GM10266 (cell line): Measurements from ENCODE around the gene DCP2.

ENCODE experiments used
- DNase-seq: peaks from one replicate; pipeline ENCODE4 v3.0.0; 2012; ENCODE audit errors: extremely low spot score
- CTCF ChIP-seq: IDR thresholded peaks from 2 replicates; pipeline ENCODE4 v1.5.1; 2012; ENCODE audit warnings: mild to moderate bottlenecking, low read depth; ENCODE audit not compliant: control insufficient read depth, insufficient read depth; ENCODE audit errors: missing control alignments

The DCP2 gene

GRCh38 chr5:113056988-113057387 lies 80.4 kb downstream of the DCP2 start:
- no peak for DNase-seq
- no peak for TF ChIP-seq CTCF

- no peak for DNase-seq
- TF ChIP-seq CTCF, result no peak
These were observed 81.0 kb downstream of the DCP2 start for GRCh38 chr5:113057557-113057984.

DNA sequence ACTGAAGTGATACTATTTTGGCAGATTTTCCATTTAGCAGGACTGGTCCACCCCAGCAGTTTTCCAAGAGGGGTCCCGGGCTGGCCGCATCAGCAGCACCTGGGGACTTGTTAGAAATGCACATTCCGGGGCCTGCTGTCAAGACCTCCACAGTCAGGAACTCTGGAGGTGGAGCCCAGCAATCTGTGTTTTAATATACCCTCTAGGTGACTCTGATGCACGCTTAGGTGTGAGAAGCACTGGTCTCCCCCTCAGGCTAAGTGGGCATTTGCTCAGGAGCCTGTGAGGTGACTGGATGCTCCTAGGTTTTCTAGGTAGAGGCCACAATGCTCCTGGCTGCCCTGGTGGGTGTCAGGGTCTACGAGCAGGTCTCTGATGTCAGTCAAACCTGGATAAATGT lies 81.7 kb downstream of the DCP2 start:
- no peak for TF ChIP-seq CTCF
- DNase-seq, result no peak

DNA sequence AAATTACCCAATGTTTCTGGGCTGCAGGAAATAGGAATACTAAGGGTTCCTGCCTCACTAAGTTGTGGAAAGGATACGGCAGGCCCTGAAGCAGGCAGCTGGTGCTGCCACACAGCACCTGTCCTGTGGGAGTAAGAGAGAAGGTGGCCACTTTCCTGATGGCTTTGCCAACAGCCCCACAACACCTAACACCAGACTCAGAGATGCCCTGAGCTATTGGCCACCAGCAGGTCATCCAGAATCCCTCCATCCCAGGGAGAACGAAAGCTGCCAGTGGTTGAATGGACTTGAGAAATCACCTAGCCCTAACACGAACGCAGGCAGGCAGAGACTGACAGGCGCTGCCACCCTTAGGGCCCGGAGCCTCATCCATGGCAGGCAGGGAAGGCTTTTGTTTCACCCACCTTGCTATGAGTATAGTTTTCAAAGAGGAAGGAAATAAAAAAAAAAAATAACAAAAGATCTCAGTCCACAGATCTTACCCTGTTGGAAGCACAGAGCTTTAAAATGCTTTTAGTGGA lies 82.2 kb downstream of the DCP2 start:
- DNase-seq, result no peak
- no peak for TF ChIP-seq CTCF

DNA sequence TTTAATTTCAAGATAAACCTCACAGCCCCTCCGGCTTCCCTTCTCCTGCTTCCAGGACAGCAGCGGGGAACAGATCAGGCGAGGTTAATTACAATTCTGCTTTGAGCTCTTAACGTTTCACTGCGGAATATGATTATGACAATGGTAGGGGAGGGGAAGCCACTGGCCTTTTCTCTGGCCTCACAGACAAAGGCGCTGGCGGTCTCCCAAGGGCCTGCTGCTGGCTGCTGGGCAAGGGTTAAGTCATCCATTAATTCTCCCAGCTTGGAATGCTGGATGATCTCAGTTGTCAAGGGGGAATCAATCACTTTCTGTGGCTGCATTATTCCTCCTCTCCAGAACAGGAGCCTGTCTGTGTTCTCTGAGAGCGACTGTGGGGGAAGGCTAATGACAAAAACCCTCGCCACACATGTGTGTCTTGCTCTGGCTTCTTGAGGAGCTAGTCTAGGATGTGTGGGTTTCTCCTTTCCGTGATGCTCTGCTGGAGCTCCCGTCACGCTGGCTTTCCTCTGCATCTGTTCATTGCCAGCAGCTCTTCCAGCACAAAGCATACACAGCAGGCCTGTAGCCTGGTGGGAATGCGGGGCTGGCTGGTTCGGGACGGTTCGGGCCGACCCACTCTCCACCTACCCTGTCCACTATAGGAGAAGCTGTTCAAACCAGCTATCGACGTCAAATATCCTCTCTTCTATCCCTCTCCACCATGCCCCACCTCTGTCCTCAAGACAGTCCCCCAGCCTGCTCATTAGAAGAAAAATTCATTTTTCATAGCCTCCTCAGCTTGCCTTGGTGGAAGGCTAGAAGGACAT lies 82.8 kb downstream of the DCP2 start:
- DNase-seq, result no peak
- no peak for TF ChIP-seq CTCF

DNA sequence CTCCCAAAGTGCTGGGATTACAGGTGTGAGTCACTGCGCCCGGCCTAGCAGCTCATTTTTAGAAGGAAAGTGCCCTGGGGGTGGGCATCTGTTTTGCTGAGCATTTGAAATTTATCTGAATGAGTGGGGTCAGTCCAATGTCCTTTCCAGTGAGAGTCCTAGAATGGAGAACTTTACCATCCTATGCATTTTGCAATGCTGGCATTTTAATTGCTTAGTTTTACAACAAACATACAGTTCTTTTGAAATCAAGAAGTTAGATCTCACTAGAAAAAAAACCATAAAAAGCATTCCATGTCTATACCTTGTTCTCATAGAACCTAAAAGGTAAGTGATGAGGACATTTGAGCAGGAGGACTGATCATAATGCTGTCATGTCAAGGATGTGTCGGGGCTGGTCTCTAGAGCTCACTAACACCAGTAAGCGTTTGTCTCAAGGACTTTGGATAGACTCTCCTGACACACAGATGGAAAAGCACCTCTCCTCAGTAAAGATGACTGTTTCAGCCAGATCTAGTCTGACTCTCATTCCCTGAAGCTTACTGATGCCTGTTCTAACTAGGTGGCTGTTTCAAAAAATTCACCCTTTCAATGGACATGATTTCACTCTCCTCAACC lies 83.9 kb downstream of the DCP2 start:
- no peak for TF ChIP-seq CTCF
- DNase-seq, result no peak
